HepG2 (cell line): ENCODE results near the gene FPGS. TPM values are rescaled to one million over a fixed set of nuclear protein-coding genes. Genes with fewer than 3 reads are reported as not detected.

Experiments used
- BRF2 ChIP-seq: sonication (generic); formaldehyde crosslinking; IDR thresholded peaks from 2 replicates; pipeline ENCODE4 v1.8.1; 2022; ENCODE audit warnings: mild to moderate bottlenecking, missing genetic modification reagents
- CBFB ChIP-seq: sonication (generic); formaldehyde crosslinking; IDR thresholded peaks from 2 replicates; pipeline ENCODE4 v1.4.0; 2020; ENCODE audit warnings: missing genetic modification reagents
- CREB3 ChIP-seq: sonication (generic); formaldehyde crosslinking; IDR thresholded peaks from 2 replicates; pipeline ENCODE4 v1.5.0; 2020; ENCODE audit warnings: missing genetic modification reagents
- GATA4 ChIP-seq: sonication (generic); IDR thresholded peaks from 2 replicates; pipeline ENCODE4 v1.6.1; 2016; ENCODE audit warnings: antibody characterized with exemption, low read depth, borderline replicate concordance
- MLX ChIP-seq: IDR thresholded peaks from 2 replicates; pipeline ENCODE4 v1.6.1; 2016
- NKX3-1 ChIP-seq: sonication (generic); formaldehyde crosslinking; IDR thresholded peaks from 2 replicates; pipeline ENCODE4 v1.5.0; 2020; ENCODE audit warnings: missing genetic modification reagents
- NR1H2 ChIP-seq: sonication (generic); formaldehyde crosslinking; IDR thresholded peaks from 2 replicates; pipeline ENCODE4 v1.8.1; 2022; ENCODE audit warnings: low read depth, missing genetic modification reagents, borderline replicate concordance
- RELA ChIP-seq: sonication (generic); formaldehyde crosslinking; IDR thresholded peaks from 2 replicates; pipeline ENCODE4 v1.4.0; 2020; ENCODE audit warnings: missing genetic modification reagents
- SALL2 ChIP-seq: sonication (generic); formaldehyde crosslinking; IDR thresholded peaks from 2 replicates; pipeline ENCODE4 v1.8.1; 2023; ENCODE audit warnings: mild to moderate bottlenecking, missing genetic modification reagents, inconsistent platforms
- SCMH1 ChIP-seq: sonication (generic); formaldehyde crosslinking; IDR thresholded peaks from 2 replicates; pipeline ENCODE4 v1.9.0; 2021; ENCODE audit warnings: missing genetic modification reagents, mild to moderate bottlenecking, borderline replicate concordance
- SP1 ChIP-seq, 2 experiments: fragments of 450-650 bp in 1 of 2; sonication (generic) in 1 of 2; formaldehyde crosslinking in 1 of 2; IDR thresholded peaks; 2 replicates each; pipeline versions ENCODE4 v1.4.0 to v1.6.1; 2016 to 2020; ENCODE audit warnings: missing genetic modification reagents in 1 of 2
- THAP11 ChIP-seq: IDR thresholded peaks from 2 replicates; pipeline ENCODE4 v1.6.1; 2016; ENCODE audit warnings: missing biosample characterization, missing genetic modification reagents
- THYN1 ChIP-seq: sonication (generic); formaldehyde crosslinking; IDR thresholded peaks from 2 replicates; pipeline ENCODE4 v1.8.1; 2023; ENCODE audit warnings: low read depth, mild to moderate bottlenecking, moderate library complexity, missing genetic modification reagents, borderline replicate concordance
- ZBTB10 ChIP-seq: sonication (generic); formaldehyde crosslinking; IDR thresholded peaks from 2 replicates; pipeline ENCODE4 v1.4.0; 2020; ENCODE audit warnings: missing genetic modification reagents, borderline replicate concordance
- ZFP1 ChIP-seq: IDR thresholded peaks from 2 replicates; pipeline ENCODE4 v1.6.1; 2016
- ZNF562 ChIP-seq: sonication (generic); formaldehyde crosslinking; IDR thresholded peaks from 2 replicates; pipeline ENCODE4 v1.8.0; 2022; ENCODE audit warnings: missing genetic modification reagents, borderline replicate concordance
- ZNF724P ChIP-seq: sonication (generic); formaldehyde crosslinking; IDR thresholded peaks from 2 replicates; pipeline ENCODE4 v1.8.0; 2022; ENCODE audit warnings: missing genetic modification reagents, borderline replicate concordance
- ZNF761 ChIP-seq: sonication (generic); formaldehyde crosslinking; conservative IDR thresholded peaks from 2 replicates; pipeline ENCODE4 v1.4.0; 2020; ENCODE audit warnings: mild to moderate bottlenecking, missing genetic modification reagents
- polyA plus RNA-seq, 8 experiments: library from polyadenylated mRNA; depleted of rRNA in 3 of 8; stranded (reverse) in 7 of 8; unstranded in 1 of 8; fragments of >200 nt; fragmentation: Illumina TruSeq in 4 of 8; extraction: Trizol in 4 of 8; gene quantifications; 2 replicates each; pipeline versions ENCODE4 v1.2.1 to v1.2.3, GENCODE V29; 2011 to 2016; ENCODE audit warnings: low read depth in 4 of 8, missing spikeins in 1 of 8, mixed read lengths in 1 of 8; ENCODE audit not compliant: insufficient read depth in 1 of 8
- total RNA-seq, 5 experiments: library from RNA; depleted of rRNA; stranded (reverse); fragments of >200 nt; fragmentation: Illumina TruSeq; extraction: Trizol; gene quantifications; 2 replicates each; pipeline ENCODE4 v1.2.3, GENCODE V29; 2016; ENCODE audit warnings: low read depth in 1 of 5
- TF ChIP-seq, protein P1 (sequence below): sonication (generic); formaldehyde crosslinking; IDR thresholded peaks from 2 replicates; pipeline ENCODE4 v1.4.0; 2020; ENCODE audit warnings: missing genetic modification reagents
- TF ChIP-seq, protein P2 (sequence below): sonication (generic); formaldehyde crosslinking; IDR thresholded peaks from 2 replicates; pipeline ENCODE4 v1.8.1; 2023; ENCODE audit warnings: mild to moderate bottlenecking, moderate library complexity, missing genetic modification reagents

The FPGS gene
- total and polyA plus RNA-seq, 2 of the 13 experiments (the other 11 are each of a cell fraction or from before 2014, with no cell fraction given): 35.6 to 36.8 TPM

DNA sequence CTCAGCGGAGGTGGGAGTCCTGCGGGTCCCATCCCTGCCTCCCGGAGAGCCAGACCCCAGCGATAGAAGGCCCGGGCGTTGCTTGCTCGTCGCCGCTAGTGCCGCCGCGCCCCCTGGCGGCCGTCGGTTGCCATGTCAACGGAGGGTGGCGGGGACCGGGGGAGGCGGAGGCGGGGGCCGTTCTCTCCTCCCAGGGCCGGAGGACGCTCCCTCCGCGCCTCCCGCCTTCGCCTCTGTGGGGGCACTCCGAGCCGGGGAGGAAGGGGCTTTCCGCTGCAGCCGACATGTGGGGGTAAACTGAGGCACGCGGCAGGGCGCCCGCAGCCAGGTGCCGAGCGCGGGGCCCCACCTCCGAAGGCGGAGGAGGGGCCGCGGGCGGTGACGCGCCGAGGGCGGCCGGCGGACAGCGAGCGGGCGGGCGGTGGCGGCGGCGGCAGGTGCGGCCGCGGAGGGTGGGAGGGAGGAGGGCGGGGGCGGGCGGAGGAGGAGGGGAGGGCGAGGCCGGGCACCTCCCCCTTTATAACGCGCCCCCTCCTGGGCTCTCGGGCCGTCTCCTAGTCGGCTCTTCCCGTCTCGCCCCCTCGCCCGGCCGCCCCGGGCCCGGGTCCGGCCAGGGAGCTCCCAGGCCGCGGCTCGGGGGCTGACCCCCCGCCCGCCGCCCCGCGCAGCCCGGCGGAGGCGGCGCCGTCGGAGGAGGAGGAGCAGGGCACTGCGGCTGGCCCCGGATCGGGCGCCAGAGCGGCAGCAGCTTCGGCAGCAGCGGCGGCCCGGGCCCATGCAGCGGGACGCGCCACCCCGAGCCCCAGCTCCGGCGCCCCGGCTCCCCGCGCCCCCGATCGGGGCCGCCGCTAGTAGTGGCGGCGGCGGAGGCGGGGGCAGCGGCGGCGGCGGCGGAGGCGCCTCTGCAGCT lies 17.4 kb upstream of the FPGS start (continued):
- no peak for TF ChIP-seq SCMH1 (CRISPR knock-in tag)
- TF ChIP-seq SALL2: no peak
- TF ChIP-seq NR1H2 (CRISPR knock-in tag): no peak
- no peak for TF ChIP-seq CBFB (CRISPR knock-in tag)
- TF ChIP-seq THYN1: no peak
- TF ChIP-seq ZNF724P: no peak
- TF ChIP-seq ZNF761 (CRISPR knock-in tag): no peak
- TF ChIP-seq THAP11 (CRISPR knock-in tag): peak; percentile 79
- TF ChIP-seq, protein P1, sequence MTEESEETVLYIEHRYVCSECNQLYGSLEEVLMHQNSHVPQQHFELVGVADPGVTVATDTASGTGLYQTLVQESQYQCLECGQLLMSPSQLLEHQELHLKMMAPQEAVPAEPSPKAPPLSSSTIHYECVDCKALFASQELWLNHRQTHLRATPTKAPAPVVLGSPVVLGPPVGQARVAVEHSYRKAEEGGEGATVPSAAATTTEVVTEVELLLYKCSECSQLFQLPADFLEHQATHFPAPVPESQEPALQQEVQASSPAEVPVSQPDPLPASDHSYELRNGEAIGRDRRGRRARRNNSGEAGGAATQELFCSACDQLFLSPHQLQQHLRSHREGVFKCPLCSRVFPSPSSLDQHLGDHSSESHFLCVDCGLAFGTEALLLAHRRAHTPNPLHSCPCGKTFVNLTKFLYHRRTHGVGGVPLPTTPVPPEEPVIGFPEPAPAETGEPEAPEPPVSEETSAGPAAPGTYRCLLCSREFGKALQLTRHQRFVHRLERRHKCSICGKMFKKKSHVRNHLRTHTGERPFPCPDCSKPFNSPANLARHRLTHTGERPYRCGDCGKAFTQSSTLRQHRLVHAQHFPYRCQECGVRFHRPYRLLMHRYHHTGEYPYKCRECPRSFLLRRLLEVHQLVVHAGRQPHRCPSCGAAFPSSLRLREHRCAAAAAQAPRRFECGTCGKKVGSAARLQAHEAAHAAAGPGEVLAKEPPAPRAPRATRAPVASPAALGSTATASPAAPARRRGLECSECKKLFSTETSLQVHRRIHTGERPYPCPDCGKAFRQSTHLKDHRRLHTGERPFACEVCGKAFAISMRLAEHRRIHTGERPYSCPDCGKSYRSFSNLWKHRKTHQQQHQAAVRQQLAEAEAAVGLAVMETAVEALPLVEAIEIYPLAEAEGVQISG: no peak
- TF ChIP-seq GATA4: no peak
- no peak for TF ChIP-seq MLX (CRISPR knock-in tag)
- no peak for TF ChIP-seq BRF2
- TF ChIP-seq ZFP1 (CRISPR knock-in tag): no peak
- TF ChIP-seq, protein P2, sequence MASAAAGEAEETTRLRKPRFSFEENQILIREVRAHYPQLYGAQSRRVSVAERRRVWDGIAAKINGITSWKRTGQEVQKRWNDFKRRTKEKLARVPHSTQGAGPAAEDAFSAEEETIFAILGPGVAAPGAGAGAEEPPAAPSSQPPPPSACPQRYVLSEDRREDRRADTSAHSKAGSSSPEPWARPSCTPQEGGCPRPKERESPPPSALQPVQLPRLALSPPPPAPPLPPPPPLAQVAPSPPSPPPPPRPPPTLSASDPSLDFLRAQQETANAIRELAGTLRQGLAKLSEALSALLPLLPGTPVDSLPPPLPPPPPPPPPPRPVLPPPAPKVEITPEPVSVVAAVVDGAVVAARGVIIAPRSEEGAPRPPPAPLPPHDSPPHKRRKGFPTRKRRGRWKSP (CRISPR knock-in tag): no peak
- no peak for TF ChIP-seq NKX3-1 (CRISPR knock-in tag)
- no peak for TF ChIP-seq SP1 (IDR thresholded peaks at IDR 0.05)
- TF ChIP-seq SP1 (CRISPR knock-in tag; IDR thresholded peaks at IDR 0.05): peak; percentile 26; the same call in 1 of the 2 replicates
- TF ChIP-seq CREB3 (CRISPR knock-in tag): no peak
- no peak for TF ChIP-seq ZNF562 (CRISPR knock-in tag)
- TF ChIP-seq ZBTB10 (CRISPR knock-in tag): no peak
- no peak for TF ChIP-seq RELA
